ENCODE measurements around the gene APBA2.

The APBA2 gene

GRCh38 chr15:28957606-28958498 is 72.1 kb downstream of the APBA2 start:
- DNase-seq (ENCODE audit: low read depth) = no peak

- no peak for DNase-seq (ENCODE audit: low read depth)
Measured at GRCh38 chr15:28959326-28959725, 73.6 kb downstream of the APBA2 start.

DNA sequence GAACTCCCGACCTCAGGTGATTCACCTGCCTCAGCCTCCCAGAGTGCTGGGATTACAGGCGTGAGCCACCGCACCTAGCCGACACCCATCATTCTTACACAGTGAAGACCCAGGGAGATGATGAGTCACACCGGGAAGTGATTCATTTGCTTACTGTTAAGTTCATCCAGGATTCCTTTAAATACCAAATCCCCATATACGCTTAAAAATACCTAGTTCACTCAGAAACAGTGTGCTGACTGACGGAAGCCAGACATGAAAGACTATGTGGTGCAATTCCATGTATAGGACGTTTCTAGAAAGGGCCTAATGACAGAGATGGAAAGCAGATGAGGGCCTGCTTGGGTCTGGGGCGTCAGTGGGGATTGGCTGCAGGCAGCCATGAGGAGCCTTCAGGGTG is 75.2 kb downstream of the APBA2 start:
- no peak for DNase-seq (ENCODE audit: low read depth)

DNA sequence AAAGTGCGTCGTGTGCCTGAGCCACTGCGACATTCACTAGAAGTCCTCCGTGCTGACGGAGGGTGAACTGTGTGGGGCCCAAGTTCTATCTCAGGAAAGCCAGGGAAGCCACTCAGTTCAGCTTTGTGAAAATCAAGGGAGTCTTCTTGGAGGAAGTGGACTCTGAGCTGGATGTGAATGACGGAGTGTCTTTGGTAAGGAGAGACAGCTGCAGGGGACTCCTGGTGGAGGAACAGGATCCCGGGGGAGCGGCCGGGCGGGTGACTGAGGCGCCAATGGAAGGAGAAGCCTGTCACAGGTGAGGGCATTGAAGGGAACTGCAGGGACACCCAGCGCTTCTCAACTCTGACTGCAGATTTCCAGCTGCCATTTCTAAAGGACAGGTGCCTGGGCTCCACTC is 75.6 kb downstream of the APBA2 start:
- DNase-seq (ENCODE audit: low read depth) = no peak

GRCh38 chr15:28962851-28963710 is 77.3 kb downstream of the APBA2 start:
- no peak for DNase-seq (ENCODE audit: low read depth)

GRCh38 chr15:28963711-28964081 is 77.9 kb downstream of the APBA2 start:
- DNase-seq (ENCODE audit: low read depth) = no peak

- DNase-seq (ENCODE audit: low read depth) = no peak
Measured at GRCh38 chr15:28964098-28964497, 78.3 kb downstream of the APBA2 start.

- no peak for DNase-seq (ENCODE audit: low read depth)
Measured at GRCh38 chr15:28967066-28967465, 81.3 kb downstream of the APBA2 start.

DNA sequence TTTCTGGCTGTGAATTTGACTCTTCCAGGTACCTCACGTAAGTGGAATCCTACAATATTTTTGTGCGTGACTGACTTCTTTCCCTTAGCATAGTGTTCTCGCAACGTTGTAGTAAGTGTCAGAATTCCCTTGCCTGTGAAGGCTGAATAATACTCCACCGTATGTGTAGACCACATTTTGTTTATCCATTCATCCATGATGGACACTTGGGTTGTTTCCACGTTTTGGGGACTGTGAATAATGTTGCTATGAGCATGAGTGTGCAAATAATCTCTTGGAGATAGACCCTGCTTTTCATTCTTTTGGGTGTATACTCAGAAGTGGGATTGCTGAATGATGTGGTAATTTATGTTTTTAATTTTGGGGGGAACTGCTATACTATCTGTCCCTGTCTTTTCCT is 82.2 kb downstream of the APBA2 start:
- no peak for DNase-seq (ENCODE audit: low read depth)

GRCh38 chr15:28969511-28970085 is 83.8 kb downstream of the APBA2 start:
- DNase-seq (ENCODE audit: low read depth) = no peak

DNA sequence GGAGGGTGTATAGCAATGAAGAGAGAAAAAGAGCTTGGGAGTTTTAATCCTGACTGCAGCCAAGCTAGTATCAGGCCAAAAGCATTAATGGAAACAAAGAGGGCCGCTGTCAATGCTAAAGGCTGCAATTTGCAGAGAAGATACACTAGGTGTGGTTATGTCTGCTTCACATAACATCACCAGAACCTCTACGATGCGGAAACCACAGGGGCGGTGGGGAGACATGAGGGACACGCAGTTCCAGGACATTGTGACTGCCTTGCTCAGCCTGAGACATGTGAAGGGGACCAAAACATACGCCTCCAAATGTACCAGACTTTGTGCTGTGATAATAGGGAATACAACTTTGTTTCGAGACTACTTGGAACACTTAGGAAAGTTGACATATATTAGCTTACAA is 88.4 kb downstream of the APBA2 start:
- no peak for DNase-seq (ENCODE audit: low read depth)

GRCh38 chr15:28975766-28976179 is 90.0 kb downstream of the APBA2 start:
- DNase-seq (ENCODE audit: low read depth) = peak; percentile 9

- peak; percentile 92 for DNase-seq (ENCODE audit: low read depth)
Measured at GRCh38 chr15:28977377-28978010, 91.7 kb downstream of the APBA2 start.

DNA sequence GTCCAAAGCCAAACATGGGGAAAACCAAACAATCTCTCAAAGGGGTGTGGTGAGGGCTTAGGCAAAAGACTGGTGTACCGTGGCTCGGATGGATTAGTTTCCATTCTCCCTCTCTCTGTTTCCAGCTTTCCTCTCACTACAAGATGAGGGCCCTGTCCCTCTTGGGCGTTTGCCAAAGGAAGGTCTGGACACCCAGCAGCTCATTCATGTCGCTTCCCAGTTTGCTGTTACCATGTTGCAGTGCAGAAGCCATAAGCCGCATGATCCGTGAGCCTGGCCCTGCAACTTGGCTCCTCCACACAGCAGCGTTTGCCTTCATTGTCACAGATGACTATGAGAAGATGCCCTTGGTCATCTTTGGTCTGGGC is 92.2 kb downstream of the APBA2 start:
- no peak for DNase-seq (ENCODE audit: low read depth)

DNA sequence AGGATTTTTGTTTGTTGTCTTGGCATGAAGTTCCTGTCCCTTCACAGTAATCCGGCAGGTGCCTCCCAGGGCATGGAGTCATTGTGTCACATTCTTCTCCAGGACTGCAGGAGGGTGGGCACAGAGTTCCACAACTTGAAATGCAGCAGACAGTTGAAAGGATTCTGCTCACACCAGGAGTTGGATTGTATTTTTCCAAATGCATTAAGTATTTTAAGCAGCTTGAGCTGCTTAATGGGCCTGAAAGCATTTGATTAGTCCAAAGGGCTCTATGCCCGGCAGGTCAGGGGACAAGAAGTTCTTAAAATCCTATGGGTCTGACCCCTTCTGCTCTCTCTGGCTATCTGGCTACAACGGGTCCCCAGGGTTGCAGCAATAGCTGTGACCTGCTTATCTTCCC is 92.9 kb downstream of the APBA2 start:
- no peak for DNase-seq (ENCODE audit: low read depth)

DNA sequence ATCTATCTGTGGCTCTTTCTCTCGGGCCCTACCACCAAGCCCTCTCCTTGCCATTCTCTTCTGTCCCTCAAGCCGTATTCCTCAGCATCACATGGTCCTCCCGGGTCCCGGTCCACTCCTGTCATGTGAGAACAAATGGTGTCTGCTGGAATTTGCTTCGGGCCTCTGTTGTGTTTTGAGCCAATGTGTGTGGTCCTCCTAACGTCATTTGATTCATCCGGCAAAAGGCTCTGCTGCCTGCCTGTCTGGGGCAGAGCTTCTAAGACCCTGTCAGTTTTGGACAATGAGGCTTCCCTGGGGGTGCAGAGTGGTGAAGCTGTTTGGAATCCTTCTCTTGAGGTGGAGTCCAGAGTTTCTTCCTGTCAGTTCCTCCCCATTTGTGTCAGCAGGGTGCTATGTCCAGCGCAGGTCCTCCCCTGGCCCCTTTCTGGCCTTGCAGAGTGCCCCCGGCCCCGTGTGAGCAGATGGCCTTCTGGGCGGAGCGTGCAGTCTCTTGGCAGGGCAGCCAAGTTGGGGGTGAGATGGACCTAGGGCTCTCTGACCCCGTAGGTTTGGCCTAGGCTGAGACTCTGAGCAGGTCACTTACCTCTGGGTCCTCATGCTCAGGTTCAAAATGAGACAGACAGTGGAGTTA is 93.6 kb downstream of the APBA2 start:
- DNase-seq (ENCODE audit: low read depth) = no peak

DNA sequence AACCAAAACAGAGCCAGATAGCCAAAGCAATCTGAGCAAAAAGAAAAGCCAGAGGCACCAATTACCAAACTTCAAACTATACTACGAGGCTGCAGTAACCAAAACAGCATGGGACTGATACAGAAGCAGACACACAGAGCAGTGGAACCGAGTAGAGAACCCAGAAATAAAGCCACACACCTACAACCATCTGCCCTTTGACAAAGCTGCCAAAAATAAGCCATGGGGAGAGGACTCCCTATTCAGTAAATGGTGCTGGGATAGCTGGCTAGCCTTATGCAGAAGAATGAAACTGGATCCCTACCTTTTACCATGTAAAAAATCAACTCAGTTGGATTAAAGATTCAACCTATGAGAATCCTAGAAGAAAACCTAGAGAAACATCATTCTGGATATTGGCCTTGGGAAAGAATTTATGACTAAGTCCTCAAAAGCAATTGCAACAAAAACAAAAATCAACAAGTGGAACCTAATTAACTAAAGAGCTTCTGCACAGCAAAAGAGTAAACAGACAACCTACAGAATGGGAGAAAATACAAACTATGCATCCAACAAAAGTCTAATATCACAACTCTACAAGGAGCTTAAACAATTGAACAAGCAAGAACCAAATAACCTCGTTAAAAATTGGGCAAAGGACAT is 95.1 kb downstream of the APBA2 start:
- DNase-seq (ENCODE audit: low read depth) = no peak

DNA sequence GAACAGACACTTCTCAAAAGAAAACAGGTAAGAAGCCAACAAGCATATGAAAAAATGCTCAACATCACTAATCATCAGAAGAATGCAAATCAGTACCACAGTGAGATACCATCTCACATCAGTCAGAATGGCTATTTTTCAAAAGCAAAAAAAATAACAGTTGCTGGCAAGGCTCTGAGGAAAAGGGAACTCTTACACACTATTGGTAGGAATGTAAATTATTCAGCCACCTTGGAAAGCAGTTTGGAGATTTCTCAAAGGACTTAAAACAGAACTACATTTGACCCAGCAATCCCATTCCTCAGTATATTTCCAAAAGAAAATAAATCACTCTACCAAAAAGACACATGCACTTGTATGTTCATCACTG is 95.6 kb downstream of the APBA2 start:
- no peak for DNase-seq (ENCODE audit: low read depth)

DNA sequence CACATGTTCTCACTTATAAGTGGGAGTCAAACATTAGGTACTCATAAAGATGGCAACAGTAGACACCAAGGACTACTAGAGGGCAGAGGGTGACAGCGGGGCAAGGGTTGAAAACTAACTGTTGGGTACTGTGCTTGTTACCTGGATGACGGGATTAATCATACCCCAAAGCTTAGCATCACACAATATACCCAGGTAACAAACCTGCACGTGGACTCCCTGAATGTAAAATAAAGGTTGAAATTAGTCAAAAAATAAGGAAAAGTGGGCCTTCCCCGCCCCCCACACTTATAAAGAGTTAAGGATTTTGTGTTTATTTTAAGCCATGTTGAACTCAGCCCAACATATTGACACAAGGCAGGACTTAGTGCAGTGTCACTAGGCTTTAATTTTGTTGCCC is 96.1 kb downstream of the APBA2 start:
- DNase-seq (ENCODE audit: low read depth) = no peak

GRCh38 chr15:28982886-28983285 is 97.1 kb downstream of the APBA2 start:
- no peak for DNase-seq (ENCODE audit: low read depth)

Data from stromal cell of bone marrow (primary cell).